ENCODE results near the gene ACAD10.

GRCh38 chr12:111761099-111761498 is 75.2 kb downstream of the ACAD10 start:
- TF ChIP-seq CTCF (IDR thresholded peaks at IDR 0.05) (no peak), POLR2AphosphoS5 (IDR thresholded peaks at IDR 0.05) (no peak)
